RWPE1 (cell line): ENCODE results near the gene SEPTIN12.
A peak's percentile ranks its signal among the peaks of the same experiment; 100 is the strongest.

ENCODE experiments used
- CTCF ChIA-PET: fragments of 350-600 bp; sonication (Branson Sonifier 250); formaldehyde crosslinking; extraction: SDS; loops from one replicate; lab custom pipeline; 2021; lab: Yijun Ruan, JAX
- POLR2A ChIA-PET: fragments of 400-600 bp; formaldehyde crosslinking; extraction: SDS; loops from one replicate; lab custom pipeline; 2020; ENCODE audit warnings: antibody characterized with exemption; ENCODE audit not compliant: low non-redundant PET; lab: Yijun Ruan, JAX
- DNase-seq: peaks from one replicate; pipeline ENCODE4 v3.0.0; 2012; ENCODE audit warnings: low spot score
- H3K27ac ChIP-seq: fragments of 450-650 bp; 2 replicates; pipeline ENCODE4 v1.5.1; 2017
- TF ChIP-seq, protein P1 (sequence below): fragments of 450-650 bp; conservative IDR thresholded peaks from 2 replicates; pipeline ENCODE4 v1.5.1; 2017; ENCODE audit warnings: low read depth, mild to moderate bottlenecking

SEPTIN12 gene

DNA sequence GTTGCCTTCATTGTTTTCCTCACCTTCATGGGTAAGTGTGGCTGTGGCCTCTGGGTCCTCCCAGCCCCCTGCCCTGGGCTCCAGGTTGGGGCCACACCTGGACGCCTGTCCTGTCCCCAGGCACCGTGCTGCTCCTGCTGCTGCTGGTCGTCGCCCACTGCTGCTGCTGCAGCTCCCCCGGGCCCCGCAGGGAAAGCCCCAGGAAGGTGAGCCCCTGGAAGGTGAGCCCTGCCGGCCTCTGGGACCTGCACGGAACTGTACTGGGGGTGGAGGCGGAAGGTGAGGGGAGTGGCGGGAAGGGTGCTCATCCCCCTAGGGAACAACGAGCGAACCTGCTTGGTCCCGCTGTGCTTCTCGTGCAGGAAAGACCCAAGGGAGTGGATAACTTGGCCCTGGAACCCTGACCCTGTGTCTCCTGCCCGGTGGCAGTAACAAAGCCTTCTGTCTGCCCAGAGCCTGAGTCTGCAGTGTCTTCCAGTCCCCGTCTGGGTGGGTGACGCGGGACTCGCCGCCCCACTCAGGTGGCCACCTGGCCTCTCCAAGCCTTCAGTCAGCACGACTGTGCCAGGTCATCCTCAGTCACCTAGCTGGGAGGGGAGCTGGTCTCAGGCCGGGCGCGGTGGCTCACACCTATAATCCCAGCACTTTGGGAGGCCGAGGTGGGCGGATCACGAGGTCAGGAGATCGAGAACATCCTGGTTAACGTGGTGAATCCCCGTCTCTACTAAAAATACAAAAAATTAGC lies 7.9 kb upstream of the SEPTIN12 start:
- ChIA-PET CTCF (interaction anchor here (0.7 kb wide), 1 partner anchor 110 kb away, joined by 3 read pairs; no protein-coding TSS in a partner anchor), POLR2A (no interaction called here)
- TF ChIP-seq, protein P1, sequence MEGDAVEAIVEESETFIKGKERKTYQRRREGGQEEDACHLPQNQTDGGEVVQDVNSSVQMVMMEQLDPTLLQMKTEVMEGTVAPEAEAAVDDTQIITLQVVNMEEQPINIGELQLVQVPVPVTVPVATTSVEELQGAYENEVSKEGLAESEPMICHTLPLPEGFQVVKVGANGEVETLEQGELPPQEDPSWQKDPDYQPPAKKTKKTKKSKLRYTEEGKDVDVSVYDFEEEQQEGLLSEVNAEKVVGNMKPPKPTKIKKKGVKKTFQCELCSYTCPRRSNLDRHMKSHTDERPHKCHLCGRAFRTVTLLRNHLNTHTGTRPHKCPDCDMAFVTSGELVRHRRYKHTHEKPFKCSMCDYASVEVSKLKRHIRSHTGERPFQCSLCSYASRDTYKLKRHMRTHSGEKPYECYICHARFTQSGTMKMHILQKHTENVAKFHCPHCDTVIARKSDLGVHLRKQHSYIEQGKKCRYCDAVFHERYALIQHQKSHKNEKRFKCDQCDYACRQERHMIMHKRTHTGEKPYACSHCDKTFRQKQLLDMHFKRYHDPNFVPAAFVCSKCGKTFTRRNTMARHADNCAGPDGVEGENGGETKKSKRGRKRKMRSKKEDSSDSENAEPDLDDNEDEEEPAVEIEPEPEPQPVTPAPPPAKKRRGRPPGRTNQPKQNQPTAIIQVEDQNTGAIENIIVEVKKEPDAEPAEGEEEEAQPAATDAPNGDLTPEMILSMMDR: no peak
- H3K27ac ChIP-seq: peak overlapping the region; percentile 98
- DNase-seq: no peak

DNA sequence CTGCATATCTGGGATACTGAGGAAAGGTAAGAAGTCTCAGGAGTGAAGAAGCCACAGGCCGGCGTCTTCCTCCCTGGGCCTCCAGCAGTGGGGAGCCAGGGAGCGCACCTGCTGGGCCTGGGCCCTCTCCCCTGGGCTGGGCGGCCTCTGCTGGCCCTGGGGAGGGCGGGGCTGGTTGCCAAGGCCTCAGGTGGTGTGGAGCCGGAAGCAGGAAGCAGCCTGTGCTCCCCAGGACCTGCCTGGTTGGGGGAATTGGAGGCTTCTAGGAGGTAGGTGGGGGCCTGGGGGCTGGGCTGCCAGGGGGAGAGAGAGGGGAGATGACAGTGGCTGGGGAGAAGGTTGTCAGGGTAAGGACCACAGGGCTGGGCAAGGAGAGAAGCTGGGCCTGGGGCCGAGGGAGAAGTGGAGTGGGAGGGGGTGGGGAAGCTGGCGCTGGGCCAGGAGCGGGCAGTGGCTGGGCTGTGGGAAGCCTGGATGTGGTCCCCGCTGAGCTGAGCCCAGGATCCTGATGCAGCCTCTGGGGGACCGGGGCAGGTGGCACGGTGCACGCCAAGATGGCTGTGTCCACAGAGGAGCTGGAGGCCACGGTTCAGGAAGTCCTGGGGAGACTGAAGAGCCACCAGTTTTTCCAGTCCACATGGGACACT lies 7.2 kb upstream of the SEPTIN12 start, which contains the start of gene SMIM22:
TSS of gene SMIM22 (plus strand) at position 189 of the 647 bp plus-strand sequence. CDS start at position 555, 366 bp downstream.
- peak within 1 kb of the TSS; percentile 41 for H3K27ac ChIP-seq
- TF ChIP-seq, protein P1: no peak
- no peak for DNase-seq
- ChIA-PET CTCF (interaction anchor here (1.0 kb wide), 1 partner anchor 26 kb away, joined by 3 read pairs; no protein-coding TSS in a partner anchor), POLR2A (no interaction called here)

DNA sequence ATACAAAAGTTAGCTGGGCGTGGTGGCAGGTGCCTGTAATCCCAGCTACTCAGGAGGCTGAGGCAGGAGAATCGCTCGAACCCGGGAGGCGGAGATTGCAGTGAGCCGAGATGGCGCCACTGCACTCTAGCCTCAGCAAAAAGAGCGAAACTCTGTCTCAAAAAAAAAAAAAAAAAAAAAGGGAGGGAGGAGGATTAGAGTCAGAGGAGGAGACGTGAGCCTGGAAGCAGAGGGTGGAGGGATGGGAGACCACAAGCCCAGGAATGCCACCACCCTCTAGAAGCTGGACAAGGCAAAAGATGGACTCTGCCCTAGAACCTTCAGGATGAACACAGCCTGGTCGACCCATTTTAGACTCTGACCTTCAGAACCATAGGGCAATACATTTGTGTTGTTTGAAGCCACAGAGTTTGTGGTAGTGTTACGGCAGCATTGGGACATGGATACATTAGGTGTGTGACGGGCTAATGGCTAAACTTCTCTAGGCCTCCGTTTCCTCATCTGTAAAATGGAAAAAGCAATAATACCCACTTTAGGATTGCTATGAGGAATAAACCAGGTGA lies 4.9 kb upstream of the SEPTIN12 start:
- no peak overlapping the region for H3K27ac ChIP-seq
- CTCF ChIA-PET: no interaction called here
- POLR2A ChIA-PET: no interaction called here
- TF ChIP-seq, protein P1: no peak
- no peak for DNase-seq

DNA sequence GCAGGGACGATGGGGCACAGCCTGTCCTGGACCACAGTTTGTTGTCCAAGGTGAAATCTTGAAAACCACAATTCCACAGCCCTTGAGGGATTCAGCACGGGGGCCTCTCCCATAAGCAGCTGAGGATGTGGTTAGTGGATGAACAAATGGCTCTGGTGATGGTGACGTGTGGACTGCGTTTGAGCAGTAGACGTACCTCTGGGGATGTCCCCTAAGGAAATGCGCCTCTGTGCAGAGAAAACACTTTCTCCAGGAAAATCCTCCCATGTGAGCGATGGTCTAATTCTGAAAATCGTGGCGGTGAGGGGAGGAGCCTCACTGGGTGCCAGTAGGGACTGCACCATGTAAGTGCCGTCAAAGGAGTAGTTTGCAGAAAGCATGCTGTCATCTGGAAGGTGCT lies 2.7 kb upstream of the SEPTIN12 start:
- no peak for DNase-seq
- H3K27ac ChIP-seq: no peak overlapping the region
- CTCF ChIA-PET: no interaction called here
- TF ChIP-seq, protein P1: no peak
- POLR2A ChIA-PET: no interaction called here

- H3K27ac ChIP-seq: no peak overlapping the region
- no peak for DNase-seq
- POLR2A ChIA-PET: no interaction called here
- TF ChIP-seq, protein P1: no peak
- CTCF ChIA-PET: no interaction called here
These were observed 2.1 kb upstream of the SEPTIN12 start for GRCh38 chr16:4790261-4790660.

DNA sequence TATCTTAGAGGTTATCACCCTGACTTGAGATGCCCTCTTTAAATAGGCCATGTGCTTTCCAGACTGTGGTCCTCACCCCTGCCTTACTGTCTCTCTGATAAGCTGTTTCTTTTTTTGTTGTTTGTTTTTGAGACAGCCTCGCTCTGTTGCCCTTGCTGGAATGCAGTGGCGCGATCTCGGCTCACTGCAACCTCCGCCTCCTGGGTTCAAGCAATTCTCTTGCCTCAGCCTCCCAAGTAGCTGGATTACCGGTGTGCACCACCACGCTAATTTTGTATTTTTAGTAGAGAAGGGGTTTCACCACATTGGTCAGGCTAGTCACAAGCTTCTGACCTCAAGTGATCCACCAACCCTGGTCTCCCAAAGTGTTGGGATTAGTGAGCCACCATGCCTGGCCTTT lies 765 bp upstream of the SEPTIN12 start:
- CTCF ChIA-PET: interaction anchor here (0.6 to 0.7 kb wide), 2 partner anchors 22 to 232 kb away, joined by 3 to 5 read pairs; partner anchors contain the start of gene ZNF500
- TF ChIP-seq, protein P1: no peak
- POLR2A ChIA-PET: no interaction called here
- H3K27ac ChIP-seq: no peak overlapping the region
- no peak for DNase-seq
